ENCODE results near the gene ZNF274.

GRCh38 chr19:58217069-58217481, 34.2 kb downstream of the ZNF274 start:
- no peak for TF ChIP-seq POLR2A (IDR thresholded peaks at IDR 0.05; ENCODE audit: low read depth, low read length)
- TF ChIP-seq POLR2AphosphoS5 (IDR thresholded peaks at IDR 0.05; ENCODE audit: low read depth, low read length): no peak

Measured in GM12892 (cell line).